ENCODE data around the gene MXI1. TPM values are rescaled to one million over a fixed set of nuclear protein-coding genes. Genes with fewer than 3 reads are reported as not detected.
A peak's percentile ranks its signal among the peaks of the same experiment; 100 is the strongest.

The MXI1 gene
- total and polyA plus RNA-seq, 4 donors, result 9.6 to 52.0 (median 14.2) TPM

GRCh38 chr10:110268442-110268841 lies 61.0 kb downstream of the MXI1 start:
- no peak overlapping the region for H3K4me3 ChIP-seq (ENCODE audit: low read depth in 1 of 3, low read length in 3 of 3)
- no peaks in the 10 kb centered on the region for H3K36me3 ChIP-seq (ENCODE audit: control insufficient read depth in 4 of 4, insufficient read depth in 3 of 4, low read depth in 1 of 4, low read length in 3 of 4)
- H3K27me3 ChIP-seq (ENCODE audit: control insufficient read depth in 4 of 4, insufficient read depth in 4 of 4, low read length in 3 of 4), result no peaks in the 10 kb centered on the region
- no peaks in the 10 kb centered on the region for H3K9me3 ChIP-seq (ENCODE audit: control insufficient read depth in 4 of 4, low read length in 3 of 4)
- TF ChIP-seq HNF4G (IDR thresholded peaks at IDR 0.05) (no peak), TAF1 (conservative IDR thresholded peaks at IDR 0.05) (no peak), FOXA1 (IDR thresholded peaks at IDR 0.05) (no peak), GABPA (IDR thresholded peaks at IDR 0.05 in 1 of 2, conservative IDR thresholded peaks at IDR 0.05 in 1 of 2) (no peak), FOXA2 (IDR thresholded peaks at IDR 0.05) (no peak), YY1 (IDR thresholded peaks at IDR 0.05) (no peak), ZBTB33 (IDR thresholded peaks at IDR 0.05) (no peak), JUND (IDR thresholded peaks at IDR 0.05) (no peak), HNF4A (conservative IDR thresholded peaks at IDR 0.05) (peak in 1 of 2 donors; percentile 12), REST (IDR thresholded peaks at IDR 0.05) (no peak), SP1 (IDR thresholded peaks at IDR 0.05) (no peak), RAD21 (IDR thresholded peaks at IDR 0.05) (peak in 1 of 2 donors; percentile 2), NR2F2 (IDR thresholded peaks at IDR 0.05) (no peak), RXRA (IDR thresholded peaks at IDR 0.05) (no peak)
- TF ChIP-seq, protein P1, sequence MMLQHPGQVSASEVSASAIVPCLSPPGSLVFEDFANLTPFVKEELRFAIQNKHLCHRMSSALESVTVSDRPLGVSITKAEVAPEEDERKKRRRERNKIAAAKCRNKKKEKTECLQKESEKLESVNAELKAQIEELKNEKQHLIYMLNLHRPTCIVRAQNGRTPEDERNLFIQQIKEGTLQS (IDR thresholded peaks at IDR 0.05), result no peak
- no peak for DNase-seq (ENCODE audit: low spot score)
- peaks cover 5 to 28% (median 22%) of the 10 kb centered on the region in 4 donors for H3K4me1 ChIP-seq (ENCODE audit: control insufficient read depth in 4 of 4, insufficient read depth in 4 of 4, low read length in 3 of 4)
- peak overlapping the region; percentile 94 to 98 for H3K27ac ChIP-seq (ENCODE audit: low read depth in 1 of 2, low read length in 2 of 2)
- H3K9ac ChIP-seq (ENCODE audit: low read depth in 1 of 2, low read length in 2 of 2), result peak overlapping the region in 1 of 2 donors; percentile 97

DNA sequence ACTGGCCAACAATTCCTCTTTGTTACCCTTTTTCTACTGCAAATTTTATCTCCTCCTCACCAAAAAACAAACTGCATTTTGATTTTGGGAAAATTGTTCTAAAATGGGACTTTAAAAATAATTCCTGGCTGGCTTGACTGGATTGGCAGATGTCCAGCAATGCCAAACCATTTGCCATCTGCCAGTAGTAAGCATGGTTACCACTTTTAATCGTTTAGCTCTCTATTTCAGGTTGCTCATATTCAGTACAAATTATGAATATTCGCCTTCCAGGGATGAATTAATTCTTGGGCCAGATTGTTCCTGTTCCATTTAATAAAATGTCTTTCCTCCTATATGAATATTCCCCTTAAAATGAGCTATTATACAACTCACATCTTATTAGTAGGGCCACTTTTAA lies 61.6 kb downstream of the MXI1 start:
- Histone ChIP-seq H3K4me3 (ENCODE audit: low read depth in 1 of 3, low read length in 3 of 3) (peak overlapping the region; percentile 55 to 69 (median 65)), H3K27ac (ENCODE audit: low read depth in 1 of 2, low read length in 2 of 2) (peak overlapping the region; percentile 94 to 98), H3K9me3 (ENCODE audit: control insufficient read depth in 4 of 4, low read length in 3 of 4) (no peaks in the 10 kb centered on the region), H3K27me3 (ENCODE audit: control insufficient read depth in 4 of 4, insufficient read depth in 4 of 4, low read length in 3 of 4) (no peaks in the 10 kb centered on the region), H3K9ac (ENCODE audit: low read depth in 1 of 2, low read length in 2 of 2) (peak overlapping the region; percentile 30 to 97), H3K36me3 (ENCODE audit: control insufficient read depth in 4 of 4, insufficient read depth in 3 of 4, low read depth in 1 of 4, low read length in 3 of 4) (no peaks in the 10 kb centered on the region), H3K4me1 (ENCODE audit: control insufficient read depth in 4 of 4, insufficient read depth in 4 of 4, low read length in 3 of 4) (peaks cover 6 to 28% (median 22%) of the 10 kb centered on the region in 4 donors)
- DNase-seq (ENCODE audit: low spot score), result no peak
- no peak for TF ChIP-seq RXRA (IDR thresholded peaks at IDR 0.05)
- no peak for TF ChIP-seq YY1 (IDR thresholded peaks at IDR 0.05)
- TF ChIP-seq, protein P1 (IDR thresholded peaks at IDR 0.05), result no peak
- no peak for TF ChIP-seq TAF1 (conservative IDR thresholded peaks at IDR 0.05)
- TF ChIP-seq HNF4A (conservative IDR thresholded peaks at IDR 0.05), result no peak
- TF ChIP-seq FOXA1 (IDR thresholded peaks at IDR 0.05), result no peak
- no peak for TF ChIP-seq MAX (IDR thresholded peaks at IDR 0.05)
- TF ChIP-seq FOXA2 (IDR thresholded peaks at IDR 0.05), result no peak
- no peak for TF ChIP-seq EGR1 (IDR thresholded peaks at IDR 0.05; ENCODE audit: low read depth in 2 of 2)
- TF ChIP-seq ZBTB33 (IDR thresholded peaks at IDR 0.05), result no peak
- TF ChIP-seq JUND (IDR thresholded peaks at IDR 0.05), result no peak
- no peak for TF ChIP-seq HNF4G (IDR thresholded peaks at IDR 0.05)
- no peak for TF ChIP-seq NR2F2 (IDR thresholded peaks at IDR 0.05)
- TF ChIP-seq RAD21 (IDR thresholded peaks at IDR 0.05), result no peak
- no peak for TF ChIP-seq REST (IDR thresholded peaks at IDR 0.05)
- 48% methylated on average over 2 of the region's 2 CpGs for WGBS
